HG03135 (cell line): ENCODE data around the gene PKHD1.

Experiments
- ATAC-seq: cut with Tn5 transposase; IDR thresholded peaks from one replicate; pipeline ENCODE4 v1.9.1; 2021; ENCODE audit warnings: mild to moderate bottlenecking, moderate library complexity; ENCODE audit not compliant: unreplicated experiment

The PKHD1 gene

DNA sequence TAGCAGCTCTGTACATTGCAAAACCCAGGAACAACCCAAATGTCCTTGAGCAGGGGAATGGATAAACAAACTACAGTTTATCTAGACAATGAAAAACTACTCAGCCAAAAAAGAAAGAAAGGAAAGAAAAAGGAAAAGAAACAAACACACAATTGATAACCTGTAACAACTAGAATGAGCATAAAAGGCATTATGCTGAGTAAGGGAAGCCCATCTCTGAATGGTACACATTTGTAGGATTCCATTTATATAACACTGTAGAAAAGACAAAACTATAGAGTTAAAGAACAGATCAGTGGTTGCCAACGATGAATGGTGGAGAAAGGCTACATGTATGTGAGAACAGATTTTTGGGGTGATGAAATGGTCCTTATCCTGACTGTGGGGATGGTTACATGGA is 454.0 kb downstream of the PKHD1 start:
- ATAC-seq, result no peak

DNA sequence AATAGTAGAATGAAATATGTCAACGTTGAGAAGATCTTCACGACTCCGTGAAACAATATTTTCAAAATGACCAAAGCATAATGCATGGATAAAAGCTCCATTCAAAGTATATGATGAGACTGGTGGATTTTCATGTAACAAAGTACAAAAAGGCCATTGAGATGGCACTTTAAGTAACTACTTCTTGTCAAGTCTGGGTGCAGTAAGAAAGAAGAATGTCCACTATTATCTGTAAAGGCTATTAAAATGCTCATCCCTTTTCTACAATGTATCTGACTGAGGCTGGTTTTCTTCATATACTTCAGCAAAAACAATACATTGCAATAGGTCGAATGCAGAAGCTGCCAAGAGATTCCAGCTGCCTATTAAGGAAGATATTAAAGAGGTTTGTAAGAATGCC is 457.4 kb downstream of the PKHD1 start:
- no peak for ATAC-seq

DNA sequence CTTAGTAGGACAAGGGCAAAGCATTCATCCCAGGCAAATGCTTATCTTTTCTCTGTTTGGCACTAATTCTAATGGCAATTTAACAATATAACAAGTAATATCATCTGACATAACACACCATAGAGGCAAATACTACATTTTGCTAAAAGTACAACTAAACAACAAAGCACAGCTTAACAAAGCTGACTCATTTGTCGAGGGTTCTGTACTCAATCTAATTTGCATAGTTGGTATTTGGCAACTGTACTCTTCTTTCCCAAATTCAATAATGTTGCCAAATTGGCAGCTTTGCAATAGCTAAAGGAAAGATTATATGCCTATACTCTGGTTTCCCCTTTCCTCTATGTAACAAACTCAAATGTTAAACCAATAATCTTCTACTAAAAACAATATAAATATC is 461.0 kb downstream of the PKHD1 start:
- ATAC-seq, result no peak

DNA sequence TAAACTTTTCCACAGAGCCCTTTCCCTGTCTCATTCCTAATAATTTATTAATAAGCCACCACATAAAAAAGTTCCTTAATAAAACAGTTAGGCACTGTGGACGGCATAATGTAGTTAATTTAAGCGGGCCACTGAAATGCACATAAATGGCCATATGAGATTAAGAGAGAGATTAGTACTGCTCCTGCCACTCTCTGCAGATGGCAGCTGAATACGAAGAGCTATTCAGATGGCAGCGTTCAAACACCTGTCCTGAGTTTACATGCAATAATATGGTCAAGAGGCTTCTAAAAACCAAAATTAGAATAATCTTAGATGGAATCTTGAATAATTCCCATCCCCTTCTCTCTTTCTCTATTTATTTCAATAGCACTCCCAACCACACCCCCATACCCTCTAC is 461.8 kb downstream of the PKHD1 start:
- no peak for ATAC-seq

- ATAC-seq, result no peak
Observed at GRCh38 chr6:51620971-51621370, 466.4 kb downstream of the PKHD1 start.

DNA sequence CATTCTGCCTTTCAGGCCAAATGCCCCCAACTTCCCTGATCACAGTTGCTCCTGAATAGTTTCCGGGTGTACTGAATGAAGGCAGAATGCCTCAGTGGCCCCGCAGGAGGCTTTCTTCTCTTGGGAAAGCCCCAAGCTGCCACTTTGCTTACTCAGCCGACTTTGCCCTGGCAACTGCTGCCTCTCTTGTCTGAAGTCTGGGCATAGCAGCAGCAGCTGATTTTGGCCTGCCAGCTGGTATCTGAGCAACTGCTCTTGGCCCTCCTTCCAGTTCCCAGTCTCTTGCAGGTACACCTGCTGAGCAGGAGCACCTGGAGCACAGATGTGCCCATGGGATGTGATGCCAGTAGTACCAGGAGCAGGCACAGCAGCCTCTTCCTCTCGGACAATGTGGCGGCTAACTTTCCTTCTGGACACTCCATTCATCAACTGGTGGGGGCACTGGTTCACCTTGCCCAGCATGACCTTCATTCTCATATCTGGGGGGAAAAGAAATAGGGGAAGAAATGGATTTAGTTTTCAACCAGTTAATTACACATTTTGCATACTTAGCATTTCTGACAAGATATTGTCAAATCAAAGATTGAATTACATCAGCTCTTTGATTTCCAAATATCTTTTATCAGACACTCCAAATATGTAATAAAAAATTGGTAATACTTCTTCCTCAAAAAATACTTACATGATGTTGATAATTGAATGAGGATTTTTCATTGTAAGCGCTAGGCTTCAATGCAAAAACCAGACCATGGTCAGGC is 468.2 kb downstream of the PKHD1 start:
- no peak for ATAC-seq

GRCh38 chr6:51618563-51618962 is 468.9 kb downstream of the PKHD1 start:
- no peak for ATAC-seq

- no peak for ATAC-seq
Observed at GRCh38 chr6:51617751-51618150, 469.7 kb downstream of the PKHD1 start.

GRCh38 chr6:51616243-51616642 is 471.2 kb downstream of the PKHD1 start:
- ATAC-seq, result no peak

DNA sequence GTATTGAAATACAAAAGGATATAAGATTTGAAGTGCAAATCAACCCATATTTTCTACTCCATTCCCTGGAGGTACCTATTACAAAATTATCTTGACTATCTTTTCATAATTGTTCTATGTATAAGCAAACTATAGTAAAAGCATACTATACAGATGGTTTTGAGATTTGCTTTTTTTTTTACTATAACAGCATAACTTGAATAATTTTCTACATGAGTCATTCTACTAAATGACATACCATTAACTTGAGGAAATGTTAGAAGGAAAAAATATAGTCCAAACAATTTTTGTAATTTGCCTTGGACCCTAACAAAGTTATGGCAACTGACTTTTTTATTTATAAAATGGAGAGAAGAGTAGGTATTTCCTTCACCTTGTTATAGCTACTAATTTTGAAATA is 472.7 kb downstream of the PKHD1 start:
- no peak for ATAC-seq

DNA sequence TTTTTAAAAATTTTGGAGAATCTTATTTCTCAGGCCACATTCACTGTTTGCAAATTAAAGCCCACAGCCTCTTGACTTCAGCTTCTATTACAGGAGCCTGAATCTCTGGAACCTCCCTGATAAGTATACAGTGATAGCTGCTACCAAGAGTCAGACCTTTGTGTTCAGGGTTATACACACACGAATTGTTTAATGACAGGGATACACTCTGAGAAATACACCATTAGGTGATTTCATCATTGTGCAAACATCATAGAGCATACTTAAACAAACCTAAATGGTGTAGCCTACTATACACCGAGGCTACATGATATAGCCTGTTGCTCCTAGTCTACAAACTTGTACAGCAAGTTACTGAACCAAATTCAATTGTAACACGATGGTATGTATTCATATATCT is 473.9 kb downstream of the PKHD1 start:
- ATAC-seq, result no peak

GRCh38 chr6:51608932-51609331 is 478.5 kb downstream of the PKHD1 start:
- ATAC-seq, result no peak

GRCh38 chr6:51608383-51608782 is 479.0 kb downstream of the PKHD1 start:
- ATAC-seq, result no peak

DNA sequence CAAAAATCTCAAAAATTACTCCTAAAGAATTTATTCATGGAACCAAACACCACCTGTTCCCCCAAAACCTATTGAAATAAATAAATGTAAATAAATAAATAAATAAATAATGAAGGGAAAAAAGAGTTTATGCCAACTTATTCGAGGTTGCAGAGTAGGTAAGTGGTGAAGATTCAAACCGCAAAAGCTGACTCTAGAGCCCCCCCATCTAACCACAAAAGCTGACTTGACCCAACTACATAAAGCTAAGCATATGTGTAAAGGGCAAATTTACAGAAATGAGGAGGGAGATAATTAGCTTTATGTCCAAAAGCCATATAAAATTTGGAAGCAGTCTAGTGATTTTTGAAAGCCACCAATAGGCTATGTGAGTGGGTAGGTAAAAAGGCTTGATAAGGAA is 486.9 kb downstream of the PKHD1 start:
- ATAC-seq, result no peak

GRCh38 chr6:51598171-51598570 is 489.2 kb downstream of the PKHD1 start:
- ATAC-seq, result no peak

- no peak for ATAC-seq
Observed at GRCh38 chr6:51594981-51595380, 492.4 kb downstream of the PKHD1 start.

DNA sequence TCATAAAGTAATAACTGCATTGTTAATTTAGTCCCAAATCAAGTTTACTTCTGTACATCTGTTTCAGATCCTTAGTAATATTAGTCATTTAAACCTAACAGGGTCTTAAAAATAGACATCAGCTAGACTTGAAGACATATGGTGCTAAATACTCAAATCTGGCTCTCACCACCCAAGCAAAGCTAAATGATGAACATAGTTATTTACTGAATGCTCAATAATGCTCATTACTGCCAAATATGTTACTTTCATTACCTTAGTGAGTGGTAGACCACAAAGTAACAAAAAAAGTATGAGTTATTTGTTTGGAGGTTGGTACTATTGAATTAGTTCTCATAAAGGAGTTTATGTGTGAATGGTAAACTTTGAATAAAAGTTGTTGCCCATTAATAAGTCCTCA is 502.1 kb downstream of the PKHD1 start:
- ATAC-seq, result no peak

DNA sequence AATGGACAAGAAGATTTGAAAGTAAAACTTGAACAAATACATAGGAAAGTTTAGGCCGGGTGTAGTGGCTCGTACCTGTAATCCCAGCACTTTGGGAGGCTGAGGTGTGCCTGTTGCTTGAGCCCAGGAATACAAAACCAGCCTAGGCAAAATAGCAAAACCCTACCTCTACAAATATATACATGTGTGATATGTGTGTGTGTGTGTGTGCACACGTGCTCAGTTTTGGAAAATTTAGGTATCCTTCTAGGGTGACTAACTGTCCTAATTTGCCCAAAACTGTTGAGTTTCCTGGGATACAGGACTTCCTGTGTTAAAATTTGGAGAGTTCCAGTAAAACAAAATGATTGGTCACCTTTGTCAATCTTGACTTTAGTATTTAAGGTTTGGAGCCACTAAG is 503.2 kb downstream of the PKHD1 start:
- no peak for ATAC-seq

- no peak for ATAC-seq
Observed at GRCh38 chr6:51578994-51579393, 508.4 kb downstream of the PKHD1 start.

GRCh38 chr6:51578362-51578761 is 509.1 kb downstream of the PKHD1 start:
- ATAC-seq, result no peak

DNA sequence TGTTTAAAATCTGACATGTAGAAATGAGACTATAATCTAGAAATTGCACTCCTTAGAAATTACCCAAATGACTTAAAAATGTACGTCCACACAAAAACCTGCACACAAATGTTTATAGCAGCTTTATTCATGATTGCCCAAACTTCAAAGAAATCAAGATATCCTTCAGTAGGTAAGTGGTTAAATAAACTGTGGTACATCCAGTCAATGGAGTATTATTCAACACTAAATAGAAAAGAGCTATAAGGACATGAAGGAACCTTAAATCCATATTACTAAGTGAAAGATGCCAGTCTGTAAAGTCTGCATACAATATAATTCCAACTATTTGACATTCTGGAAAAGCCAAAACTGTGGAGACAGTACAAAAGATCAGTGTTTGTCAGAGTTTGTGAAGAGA is 513.4 kb downstream of the PKHD1 start:
- no peak for ATAC-seq

- ATAC-seq, result no peak
Observed at GRCh38 chr6:51571168-51571567, 516.2 kb downstream of the PKHD1 start.
